Activated T-cell treated with anti-CD3 and anti-CD28 coated beads for 48 hours (primary cell): ENCODE results near the gene CLEC17A.
"Not testable (repeated sequence)": the region's sequence is repeated elsewhere in the genome, so short reads cannot be mapped to it uniquely, and the experiment has no call there.

Experiments
- DNase-seq: peaks from one replicate; pipeline ENCODE4 v3.0.0-alpha.2; 2020; ENCODE audit warnings: low read depth

CLEC17A gene

DNA sequence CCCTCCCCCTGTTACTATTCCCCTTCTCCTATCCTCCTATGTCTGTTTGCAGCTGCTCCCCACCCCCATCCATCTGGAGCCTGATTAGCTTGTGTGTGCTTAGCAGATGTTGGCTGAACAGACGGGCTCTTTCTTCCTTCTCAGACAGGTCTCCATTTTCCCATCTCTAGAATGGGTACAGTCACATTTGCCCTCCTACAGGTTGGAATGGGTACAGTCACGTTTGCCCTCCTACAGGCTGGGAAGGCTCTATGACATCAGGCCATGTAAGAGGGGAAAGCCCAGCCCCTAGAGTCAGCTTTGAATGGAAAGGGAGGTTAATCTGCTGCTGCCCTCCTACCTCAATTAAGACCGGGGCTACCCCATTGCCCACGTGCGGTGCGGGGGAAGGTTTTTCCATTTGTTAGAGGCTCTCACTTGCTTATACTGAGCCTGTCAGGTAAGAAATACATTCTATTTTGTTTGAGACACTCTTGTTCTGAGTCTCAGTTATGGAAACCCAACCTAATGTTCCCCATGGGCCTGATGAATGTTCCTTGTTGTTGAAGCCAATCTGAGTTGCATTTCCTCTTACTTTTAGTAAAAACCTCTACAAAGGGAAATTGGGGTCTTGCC lies 2.2 kb upstream of the CLEC17A start:
- peak; percentile 58 for DNase-seq

DNA sequence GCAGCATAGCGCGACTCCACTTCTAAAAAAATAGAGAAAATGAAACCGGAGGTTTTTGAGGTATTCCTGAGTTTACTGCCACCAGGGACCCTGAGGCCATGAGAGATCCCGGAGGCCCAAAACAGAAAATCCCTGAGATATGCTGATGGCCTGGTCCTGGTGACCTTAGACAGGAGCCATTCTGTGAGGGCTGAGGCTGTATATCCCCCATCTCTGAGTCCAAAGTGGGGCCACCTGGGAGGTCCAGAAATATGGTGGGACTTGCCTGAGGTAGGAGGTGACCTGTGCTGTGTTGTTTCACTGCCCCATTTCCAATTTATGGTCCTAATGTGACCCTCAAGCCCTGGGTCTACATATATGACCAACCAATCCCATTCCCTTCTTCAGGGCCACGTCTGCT lies 1.5 kb downstream of the CLEC17A start:
- not testable (repeated sequence) for DNase-seq

DNA sequence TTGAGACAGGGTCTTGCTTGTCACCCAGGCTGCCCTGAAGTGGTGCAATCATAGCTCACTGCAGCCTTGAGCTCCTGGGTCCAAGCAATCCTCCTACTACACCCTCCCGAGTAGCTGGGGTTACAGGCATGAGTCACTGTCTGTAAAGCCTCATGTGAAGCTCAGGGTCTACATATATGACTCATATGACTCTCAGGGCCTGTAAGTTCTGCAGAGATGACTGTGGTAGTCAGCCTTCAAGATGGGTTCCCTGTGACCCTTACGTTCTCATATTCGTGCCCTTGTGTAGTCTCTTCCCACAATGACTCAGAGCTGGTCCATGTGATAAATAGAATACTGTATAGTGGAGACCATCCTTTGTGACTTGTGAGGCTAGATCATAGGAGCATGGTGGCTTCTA lies 2.3 kb downstream of the CLEC17A start:
- DNase-seq: peak; percentile 30

DNA sequence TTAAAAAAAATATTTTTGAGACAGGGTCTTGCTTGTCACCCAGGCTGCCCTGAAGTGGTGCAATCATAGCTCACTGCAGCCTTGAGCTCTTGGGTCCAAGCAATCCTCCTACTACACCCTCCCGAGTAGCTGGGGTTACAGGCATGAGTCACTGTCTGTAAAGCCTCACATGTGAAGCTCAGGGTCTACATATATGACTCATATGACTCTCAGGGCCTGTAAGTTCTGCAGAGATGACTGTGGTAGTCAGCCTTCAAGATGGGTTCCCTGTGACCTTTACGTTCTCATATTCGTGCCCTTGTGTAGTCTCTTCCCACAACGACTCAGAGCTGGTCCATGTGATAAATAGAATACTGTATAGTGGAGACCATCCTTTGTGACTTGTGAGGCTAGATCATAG lies 6.5 kb downstream of the CLEC17A start:
- peak; percentile 13 for DNase-seq

DNA sequence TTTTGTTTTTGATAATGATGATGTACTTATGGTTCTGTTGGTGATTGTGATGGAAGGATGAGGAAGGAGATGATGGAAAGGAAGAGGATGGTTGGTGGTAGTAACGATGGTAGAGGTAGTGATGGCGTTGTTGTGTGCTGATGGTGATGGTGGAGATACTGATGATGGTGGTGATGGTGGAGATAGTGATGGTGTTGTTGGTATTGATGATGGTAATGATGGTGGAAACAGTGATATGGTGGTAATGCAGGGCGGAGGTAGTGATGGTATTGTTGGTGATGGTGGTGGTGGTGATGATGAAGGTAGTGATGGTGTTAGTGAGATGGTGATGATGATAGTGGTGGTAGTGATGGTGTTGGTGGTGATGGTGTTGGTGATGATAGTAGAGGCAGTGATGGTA lies 12.7 kb downstream of the CLEC17A start:
- no peak for DNase-seq

DNA sequence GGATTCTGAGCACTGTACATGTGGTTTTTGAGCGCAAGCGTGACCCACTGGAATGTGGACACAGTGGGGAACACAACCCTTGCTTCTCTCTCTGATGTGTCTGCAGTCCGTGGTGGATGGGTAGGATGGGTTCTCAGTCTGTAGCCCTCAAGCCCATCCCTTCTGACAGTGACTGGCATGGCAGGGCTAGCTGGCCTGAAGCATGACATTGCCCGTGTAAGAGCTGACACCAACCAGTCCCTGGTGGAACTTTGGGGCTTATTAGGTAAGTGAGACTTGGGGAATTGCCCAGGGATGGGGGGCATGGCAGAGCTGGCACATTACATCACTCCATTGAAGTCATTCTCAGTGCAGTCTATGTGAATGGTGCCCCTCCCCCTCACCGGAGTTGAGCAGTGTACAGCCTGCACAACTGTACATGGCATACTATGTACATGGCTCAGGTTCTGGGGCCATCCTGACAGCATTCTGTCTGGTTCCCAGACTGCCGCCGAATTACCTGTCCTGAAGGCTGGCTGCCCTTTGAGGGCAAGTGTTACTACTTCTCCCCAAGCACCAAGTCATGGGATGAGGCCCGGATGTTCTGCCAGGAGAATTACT lies 16.8 kb downstream of the CLEC17A start:
- no peak for DNase-seq

DNA sequence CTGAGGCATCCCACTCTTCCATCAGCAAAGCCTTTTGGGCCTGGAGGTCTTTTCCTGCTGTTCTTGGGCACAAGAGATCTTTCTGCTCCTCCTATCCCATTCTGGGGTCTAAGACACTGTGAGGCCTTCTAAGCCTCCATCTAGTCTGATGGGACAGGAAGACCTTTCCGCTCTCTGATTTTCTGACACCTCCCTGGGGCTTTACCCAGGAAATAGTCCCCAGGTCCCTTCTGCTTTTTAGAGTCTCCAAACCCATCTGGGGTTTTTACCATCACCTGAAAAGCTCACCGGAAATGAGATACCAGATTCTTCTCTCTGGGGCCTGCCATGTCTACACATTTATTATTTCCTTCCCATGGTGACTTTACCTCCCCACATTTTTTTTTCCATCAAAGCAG lies 21.1 kb downstream of the CLEC17A start:
- no peak for DNase-seq

DNA sequence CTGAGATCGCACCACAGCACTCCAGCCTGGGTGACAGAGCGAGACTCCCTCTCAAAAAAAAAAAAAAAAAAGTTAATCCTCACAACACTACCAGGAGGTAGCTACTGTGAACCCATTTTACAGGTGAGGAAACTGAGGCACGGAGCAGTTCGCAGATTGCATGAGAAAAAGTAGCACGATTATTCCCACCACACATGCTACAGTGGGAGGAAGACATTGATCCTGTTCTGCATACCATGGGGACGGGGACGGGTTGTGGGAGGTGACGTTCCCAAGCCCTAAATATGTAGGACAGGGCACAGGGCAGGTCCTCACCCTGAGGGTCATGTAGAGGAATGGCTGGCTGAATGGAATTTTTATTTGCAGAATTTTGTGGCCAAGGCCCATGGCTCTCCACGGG lies 23.7 kb downstream of the CLEC17A start:
- DNase-seq: no peak

DNA sequence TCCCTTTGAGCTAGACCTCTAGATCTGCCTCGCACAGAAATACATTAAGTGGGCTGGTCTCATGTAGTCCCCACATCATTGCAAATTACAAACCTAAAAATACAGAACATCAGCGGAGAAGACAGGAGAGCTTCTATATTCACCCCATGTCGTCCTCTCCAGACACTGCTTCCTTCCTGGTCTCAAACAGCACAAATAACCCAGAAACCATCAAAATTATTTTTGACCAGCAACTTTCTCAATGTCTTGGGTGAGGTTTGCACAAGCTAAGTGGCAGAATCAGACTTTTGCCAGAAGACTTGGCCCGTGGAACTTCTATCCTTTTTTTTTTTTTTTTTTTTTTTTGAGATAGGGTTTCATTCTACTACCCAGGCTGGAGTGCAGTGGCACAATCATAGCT lies 28.2 kb downstream of the CLEC17A start:
- DNase-seq: no peak

DNA sequence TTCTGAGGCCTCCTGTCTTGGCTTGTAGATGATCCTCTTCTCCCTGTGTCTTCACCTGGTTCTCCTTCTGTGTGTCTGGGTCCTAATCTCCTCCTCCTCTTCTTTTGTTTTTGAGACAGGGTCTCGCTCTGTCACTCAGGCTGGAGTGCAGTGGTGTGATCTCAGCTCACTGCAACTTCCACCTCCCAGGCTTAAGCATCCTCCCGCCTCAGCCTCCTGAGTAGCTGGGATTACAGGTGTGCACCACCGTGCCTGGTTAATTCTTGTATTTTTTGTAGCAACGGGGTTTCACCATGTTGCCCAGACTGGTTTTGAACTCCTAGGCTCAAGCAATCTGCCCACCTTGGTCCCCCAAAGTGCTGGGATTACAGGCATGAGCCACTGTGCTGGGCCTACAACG lies 29.4 kb downstream of the CLEC17A start:
- DNase-seq: not testable (repeated sequence)

DNA sequence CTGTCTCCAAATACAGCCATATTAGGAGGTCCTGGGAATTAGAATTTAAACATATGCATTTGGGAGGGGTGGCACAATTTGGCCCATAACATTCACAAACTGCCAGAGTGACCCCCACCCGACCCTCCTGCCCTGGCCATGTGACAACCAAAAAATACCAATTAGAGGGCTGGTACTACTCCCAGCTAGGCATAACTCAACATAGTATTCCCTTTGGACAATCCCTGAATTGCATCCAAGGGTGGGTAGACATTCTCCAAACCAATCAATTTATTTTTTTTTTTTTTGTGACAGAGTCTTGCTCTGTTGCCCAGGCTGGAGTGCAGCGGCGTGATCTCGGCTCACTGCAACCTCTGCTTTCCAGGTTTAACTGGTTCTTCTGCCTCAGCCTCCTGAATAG lies 29.8 kb downstream of the CLEC17A start:
- no peak for DNase-seq

DNA sequence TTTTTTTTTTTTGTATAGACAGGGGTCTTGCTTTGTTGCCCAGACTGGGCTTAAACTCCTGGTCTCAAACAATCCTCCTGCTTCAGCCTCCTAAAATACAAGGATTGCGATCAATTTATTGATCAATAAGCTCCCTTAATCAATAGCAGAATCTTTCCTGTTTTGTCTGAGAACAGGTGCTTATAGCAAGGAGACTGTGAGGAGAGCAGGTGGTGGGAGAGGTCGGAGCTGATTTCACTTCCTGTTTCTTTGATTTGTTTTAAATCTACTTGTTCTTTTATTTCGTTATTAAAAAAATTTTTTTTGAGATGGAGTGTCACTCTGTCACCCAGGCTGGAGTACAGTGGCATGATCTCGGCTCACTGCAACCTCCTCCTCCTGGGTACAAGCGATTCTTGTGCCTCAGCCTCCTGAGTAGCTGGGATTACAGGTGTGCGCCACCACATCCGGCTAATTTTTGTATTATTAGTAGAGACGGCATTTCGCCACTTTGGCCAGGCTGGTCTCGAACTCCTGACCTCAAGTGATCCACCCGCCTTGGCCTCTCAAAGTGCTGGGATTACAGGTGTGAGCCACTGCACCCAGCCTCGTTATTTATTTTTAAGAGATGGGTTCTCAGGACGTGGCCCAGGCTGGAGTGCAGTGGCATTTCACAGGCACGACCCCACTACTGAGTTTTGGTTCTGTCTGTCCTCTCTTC lies 30.7 kb downstream of the CLEC17A start:
- DNase-seq: not testable (repeated sequence)

DNA sequence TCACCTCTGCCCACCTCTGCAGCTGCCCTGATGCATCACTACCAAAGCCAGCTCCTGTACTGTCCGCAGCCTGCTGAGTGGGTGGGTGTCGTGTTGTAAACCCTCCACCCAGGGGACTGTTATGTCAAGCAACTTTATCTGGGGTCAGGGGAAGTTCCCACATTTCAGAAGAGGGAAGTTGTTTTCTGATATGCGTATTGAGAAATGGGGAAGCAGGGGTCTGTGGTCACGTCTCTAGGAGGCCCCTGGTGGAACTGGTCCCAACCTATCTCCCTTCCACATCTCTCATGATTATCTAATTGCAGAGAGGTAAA lies 31.2 kb downstream of the CLEC17A start:
- no peak for DNase-seq

DNA sequence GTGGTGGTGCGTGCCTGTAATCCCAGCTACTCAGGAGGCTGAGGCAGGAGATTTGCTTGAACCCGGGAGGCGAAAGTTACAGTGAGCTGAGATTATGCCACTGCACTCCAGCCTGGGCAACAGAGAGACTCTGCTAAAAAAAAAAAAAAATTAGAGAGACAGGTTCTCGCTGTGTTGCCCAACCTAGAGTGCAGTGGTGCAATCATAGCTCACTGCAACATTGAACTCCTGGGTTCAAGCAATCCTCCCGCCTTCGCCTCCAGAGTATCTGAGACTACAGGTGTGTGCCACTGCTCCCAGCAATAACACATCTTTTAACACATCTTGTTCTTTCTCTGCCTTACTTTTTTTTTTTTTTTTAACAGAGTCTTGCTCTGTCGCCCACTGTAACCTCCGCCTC lies 32.7 kb downstream of the CLEC17A start:
- no peak for DNase-seq

DNA sequence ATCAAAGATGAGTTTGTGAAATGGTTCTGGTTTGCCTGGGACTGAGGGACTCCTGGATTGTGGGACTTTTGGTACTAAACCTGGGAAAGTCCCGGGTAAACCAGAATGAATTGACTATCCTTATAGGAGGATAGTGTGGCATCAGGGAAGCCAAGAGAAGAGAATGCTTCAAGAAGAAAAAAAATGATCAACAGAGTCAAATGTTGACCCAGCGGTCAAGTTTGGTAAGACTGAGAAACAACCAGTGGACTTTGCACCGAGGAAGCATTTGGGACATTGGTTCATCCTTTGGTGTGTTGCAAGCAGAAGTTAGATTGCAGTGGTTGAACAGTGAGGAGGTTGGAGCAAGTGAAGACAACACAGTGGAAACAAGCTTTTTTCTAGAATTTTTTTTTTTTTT lies 33.5 kb downstream of the CLEC17A start:
- DNase-seq: no peak

DNA sequence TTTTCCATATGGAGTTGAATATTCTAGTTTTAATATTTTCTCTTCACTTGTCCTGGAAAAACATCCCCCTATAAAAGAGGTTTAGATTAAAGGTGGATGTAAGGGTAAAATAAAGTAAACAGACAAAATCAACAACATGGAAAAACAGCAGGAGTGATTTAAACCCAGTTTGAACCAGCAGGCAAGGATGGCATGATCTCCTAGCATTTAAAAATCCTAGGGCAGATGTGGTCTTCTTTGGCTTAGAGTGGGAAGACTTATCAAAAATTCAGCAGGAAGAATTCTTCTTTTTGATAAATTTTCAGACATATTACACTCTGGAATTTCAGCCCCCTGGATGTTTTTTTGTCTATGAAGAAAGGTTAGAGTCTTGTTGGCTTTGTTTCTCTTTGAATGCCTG lies 36.5 kb downstream of the CLEC17A start:
- DNase-seq: no peak

DNA sequence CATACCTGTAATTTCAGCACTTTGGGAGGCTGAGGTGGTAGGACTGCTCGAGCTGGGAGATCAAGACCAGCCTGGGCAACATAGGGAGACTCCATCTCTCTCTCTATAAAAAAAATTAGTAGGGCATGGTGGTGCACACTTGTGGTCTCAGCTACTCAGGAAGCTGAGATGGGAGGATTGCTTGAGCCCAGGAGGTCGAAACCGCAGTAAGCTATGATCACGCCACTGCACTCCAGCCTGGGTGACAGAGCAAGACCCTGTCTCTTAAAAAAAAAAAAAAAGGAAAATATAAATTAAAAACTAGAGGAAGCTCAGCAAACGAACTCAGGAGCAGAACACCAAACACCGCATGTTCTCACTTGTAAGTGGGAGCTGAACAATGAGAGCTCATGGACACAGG lies 41.6 kb downstream of the CLEC17A start:
- DNase-seq: not testable (repeated sequence)

DNA sequence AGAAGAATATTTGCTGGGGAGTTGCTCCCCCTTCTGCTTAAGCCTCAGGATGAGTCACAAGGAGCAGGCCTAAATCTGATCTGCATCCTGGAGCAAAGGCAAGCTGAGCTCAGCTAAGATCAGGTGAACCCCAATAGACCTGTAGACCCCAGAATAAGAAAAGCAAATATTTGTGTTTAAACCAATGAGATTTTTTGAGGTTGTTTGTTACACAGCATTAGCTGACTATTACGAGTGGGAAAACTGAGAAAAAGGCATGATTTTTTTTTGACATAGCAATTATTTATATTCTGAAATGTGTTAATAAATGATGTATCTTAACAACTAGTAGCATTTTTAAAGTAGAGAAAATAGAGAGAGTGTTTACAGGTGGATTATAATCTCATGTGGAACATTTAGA lies 46.7 kb downstream of the CLEC17A start:
- no peak for DNase-seq

DNA sequence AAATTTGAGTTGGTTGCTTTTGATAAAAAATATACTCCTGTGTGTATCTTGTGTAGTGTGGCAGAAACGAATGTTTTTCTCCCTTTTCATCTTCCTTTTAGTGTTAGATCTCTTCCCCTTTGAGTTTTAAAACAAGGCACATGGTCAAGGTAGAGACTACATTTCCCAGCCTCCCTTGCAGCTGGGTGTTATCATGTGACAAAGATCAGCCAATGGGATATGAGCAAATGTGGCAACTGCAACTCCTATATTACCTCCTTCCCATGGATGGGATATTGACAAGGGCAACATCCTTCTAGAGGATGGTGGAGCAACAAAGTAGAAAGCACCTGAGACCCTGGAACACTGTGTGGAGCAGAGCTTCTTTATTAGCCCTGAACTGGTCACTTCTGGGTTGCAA lies 49.4 kb downstream of the CLEC17A start:
- DNase-seq: no peak

DNA sequence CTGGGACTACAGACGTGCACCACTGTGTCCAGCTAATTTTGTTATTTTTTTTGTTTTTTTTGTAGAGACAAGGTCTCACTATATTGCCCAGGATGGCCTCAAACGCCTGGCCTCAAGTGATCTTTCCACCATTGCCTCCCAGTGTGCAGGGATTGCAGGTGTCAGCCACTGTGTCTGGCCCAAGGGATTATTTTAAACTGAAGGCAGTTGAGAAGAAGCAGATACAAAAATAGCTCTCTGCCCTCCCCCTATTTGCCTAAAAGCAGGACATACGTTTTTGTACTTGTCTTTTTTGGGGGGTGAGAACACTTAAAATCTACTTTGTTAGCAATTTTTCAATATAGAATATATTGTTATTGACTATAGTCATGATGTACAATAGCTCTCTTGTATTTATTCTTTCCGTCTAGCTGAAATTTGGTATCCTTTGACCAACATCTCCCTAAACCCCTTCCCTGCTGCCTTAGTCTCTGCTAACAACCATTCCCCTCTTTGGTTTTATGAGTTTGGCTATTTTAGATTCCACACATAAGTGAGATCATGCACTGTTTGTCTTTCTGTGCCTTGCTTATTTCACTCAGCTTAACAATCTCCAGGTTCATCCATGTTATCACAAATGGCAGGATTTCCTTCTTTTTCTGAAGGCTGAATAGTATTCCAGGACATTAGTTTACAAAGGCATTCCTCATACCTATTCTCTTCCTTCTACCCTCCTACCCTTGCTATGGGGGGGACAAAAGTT lies 56.8 kb downstream of the CLEC17A start:
- no peak for DNase-seq

DNA sequence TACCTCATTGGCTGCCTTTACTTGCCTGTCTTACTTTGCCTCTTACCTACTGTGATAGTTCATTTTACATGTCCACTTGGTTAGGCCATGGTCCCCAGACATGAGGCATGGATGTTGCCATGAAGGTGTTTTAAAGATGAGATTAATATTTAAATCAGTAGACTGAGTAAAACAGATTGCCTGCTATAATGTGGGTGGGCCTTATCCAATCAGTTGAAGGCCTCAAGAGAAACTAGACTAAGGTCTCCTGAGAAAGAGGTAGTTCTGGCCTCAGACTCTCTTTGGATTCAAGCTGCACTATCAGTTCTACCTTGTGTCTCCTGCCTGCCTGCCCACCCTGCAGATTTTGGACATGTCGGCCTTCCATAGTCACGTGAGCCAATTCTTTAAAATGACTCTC lies 65.6 kb downstream of the CLEC17A start:
- DNase-seq: no peak

DNA sequence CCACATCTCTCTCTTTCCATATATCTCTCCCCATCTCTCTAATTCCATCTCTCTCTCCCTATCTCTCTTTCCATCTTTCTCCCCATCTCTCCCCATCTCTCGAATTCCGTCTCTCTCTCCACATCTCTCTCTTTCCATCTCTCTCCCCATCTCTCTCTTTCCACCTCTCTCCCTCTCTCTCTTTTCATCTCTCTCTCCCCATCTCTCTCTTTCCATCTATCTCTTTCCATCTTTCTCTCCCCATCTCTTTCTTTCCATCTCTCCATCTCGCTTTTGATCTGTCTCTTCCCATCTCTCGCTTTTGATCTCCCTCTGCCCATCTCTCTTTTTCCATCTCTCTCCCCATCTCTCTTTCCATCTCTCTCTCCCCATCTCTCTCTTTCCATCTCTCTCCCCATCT lies 66.1 kb downstream of the CLEC17A start:
- no peak for DNase-seq

DNA sequence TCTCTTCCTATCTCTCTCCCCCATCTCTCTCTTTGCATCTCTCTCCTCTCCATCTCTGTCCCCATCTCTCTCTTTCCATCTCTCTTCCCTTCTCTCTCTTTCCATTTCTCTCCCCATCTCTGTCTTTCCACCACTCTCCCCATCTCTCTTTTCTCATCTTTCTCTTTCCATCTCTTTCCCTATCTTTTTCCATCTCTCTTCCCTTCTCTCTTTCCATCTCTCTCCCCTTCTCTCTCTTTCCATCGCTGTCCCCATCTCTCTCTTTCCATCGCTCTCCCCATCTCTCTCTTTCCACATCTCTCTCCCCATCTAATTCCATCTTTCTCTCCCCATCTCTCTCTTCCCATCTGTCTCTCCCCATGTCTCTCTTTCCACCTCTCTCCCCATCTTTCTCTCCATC lies 67.3 kb downstream of the CLEC17A start:
- no peak for DNase-seq
